OCI-LY1 (cell line): Measurements from ENCODE around the gene SEC14L3.

Source experiments
- CTCF ChIP-seq: fragments of 200-600 bp; sonication (generic), shearing (Covaris generic); IDR thresholded peaks from 2 replicates; pipeline ENCODE4 v1.5.1; 2017; ENCODE audit warnings: mild to moderate bottlenecking, antibody characterized with exemption, low read length, moderate library complexity, mixed read lengths
- EZH2 ChIP-seq: fragments of 200-600 bp; sonication (generic), shearing (Covaris generic); IDR thresholded peaks from 2 replicates; pipeline ENCODE4 v1.8.0; 2017; ENCODE audit warnings: borderline replicate concordance, mixed run types, mild to moderate bottlenecking, antibody characterized with exemption, low read length, moderate library complexity, mixed read lengths

GRCh38 chr22:30488121-30488520 lies 16.3 kb upstream of the SEC14L3 start:
- TF ChIP-seq CTCF (no peak), EZH2 (no peak)
